ENCODE data around the gene SNTA1. TPM values are rescaled to one million over a fixed set of nuclear protein-coding genes. Genes with fewer than 3 reads are reported as not detected.

Gene SNTA1
- total RNA-seq, 1 donor from 2014 or later = 68.1 TPM

GRCh38 chr20:33477386-33478234, 34.0 kb upstream of the SNTA1 start:
- H3K4me1 Mint-ChIP-seq (ENCODE audit: low read depth) = no peaks in the 10 kb centered on the region
- H3K9me3 Mint-ChIP-seq (ENCODE audit: low read depth) = no peaks in the 10 kb centered on the region
- H3K27me3 Mint-ChIP-seq (ENCODE audit: low read depth) = peaks cover 13% of the 10 kb centered on the region
- TF ChIP-seq, protein P1, sequence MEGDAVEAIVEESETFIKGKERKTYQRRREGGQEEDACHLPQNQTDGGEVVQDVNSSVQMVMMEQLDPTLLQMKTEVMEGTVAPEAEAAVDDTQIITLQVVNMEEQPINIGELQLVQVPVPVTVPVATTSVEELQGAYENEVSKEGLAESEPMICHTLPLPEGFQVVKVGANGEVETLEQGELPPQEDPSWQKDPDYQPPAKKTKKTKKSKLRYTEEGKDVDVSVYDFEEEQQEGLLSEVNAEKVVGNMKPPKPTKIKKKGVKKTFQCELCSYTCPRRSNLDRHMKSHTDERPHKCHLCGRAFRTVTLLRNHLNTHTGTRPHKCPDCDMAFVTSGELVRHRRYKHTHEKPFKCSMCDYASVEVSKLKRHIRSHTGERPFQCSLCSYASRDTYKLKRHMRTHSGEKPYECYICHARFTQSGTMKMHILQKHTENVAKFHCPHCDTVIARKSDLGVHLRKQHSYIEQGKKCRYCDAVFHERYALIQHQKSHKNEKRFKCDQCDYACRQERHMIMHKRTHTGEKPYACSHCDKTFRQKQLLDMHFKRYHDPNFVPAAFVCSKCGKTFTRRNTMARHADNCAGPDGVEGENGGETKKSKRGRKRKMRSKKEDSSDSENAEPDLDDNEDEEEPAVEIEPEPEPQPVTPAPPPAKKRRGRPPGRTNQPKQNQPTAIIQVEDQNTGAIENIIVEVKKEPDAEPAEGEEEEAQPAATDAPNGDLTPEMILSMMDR (IDR thresholded peaks at IDR 0.05) = no peak
- no peak overlapping the region for H3K4me3 Mint-ChIP-seq (ENCODE audit: unreplicated experiment)
- DNase-seq (ENCODE audit: low spot score) = no peak
- H3K36me3 Mint-ChIP-seq (ENCODE audit: low read depth) = no peaks in the 10 kb centered on the region
- H3K27ac Mint-ChIP-seq (ENCODE audit: unreplicated experiment) = no peak overlapping the region

- no peak for DNase-seq (ENCODE audit: low spot score)
- H3K27me3 Mint-ChIP-seq (ENCODE audit: low read depth) = peaks cover 13% of the 10 kb centered on the region
- no peaks in the 10 kb centered on the region for H3K4me1 Mint-ChIP-seq (ENCODE audit: low read depth)
- no peaks in the 10 kb centered on the region for H3K9me3 Mint-ChIP-seq (ENCODE audit: low read depth)
- TF ChIP-seq, protein P1 (IDR thresholded peaks at IDR 0.05) = no peak
- H3K36me3 Mint-ChIP-seq (ENCODE audit: low read depth) = no peaks in the 10 kb centered on the region
- H3K27ac Mint-ChIP-seq (ENCODE audit: unreplicated experiment) = no peak overlapping the region
- H3K4me3 Mint-ChIP-seq (ENCODE audit: unreplicated experiment) = no peak overlapping the region
Observed at GRCh38 chr20:33475381-33476152, 32.0 kb upstream of the SNTA1 start.

GRCh38 chr20:33474963-33475362, 31.4 kb upstream of the SNTA1 start:
- Mint-ChIP-seq H3K36me3 (ENCODE audit: low read depth) (no peaks in the 10 kb centered on the region), H3K27me3 (ENCODE audit: low read depth) (peaks cover 13% of the 10 kb centered on the region), H3K4me3 (ENCODE audit: unreplicated experiment) (no peak overlapping the region), H3K9me3 (ENCODE audit: low read depth) (no peaks in the 10 kb centered on the region), H3K4me1 (ENCODE audit: low read depth) (no peaks in the 10 kb centered on the region), H3K27ac (ENCODE audit: unreplicated experiment) (no peak overlapping the region)
- TF ChIP-seq, protein P1 (IDR thresholded peaks at IDR 0.05) = no peak
- no peak for DNase-seq (ENCODE audit: low spot score)

- Mint-ChIP-seq H3K27ac (ENCODE audit: unreplicated experiment) (no peak overlapping the region), H3K9me3 (ENCODE audit: low read depth) (no peaks in the 10 kb centered on the region), H3K36me3 (ENCODE audit: low read depth) (no peaks in the 10 kb centered on the region), H3K4me1 (ENCODE audit: low read depth) (no peaks in the 10 kb centered on the region), H3K4me3 (ENCODE audit: unreplicated experiment) (no peak overlapping the region), H3K27me3 (ENCODE audit: low read depth) (peaks cover 13% of the 10 kb centered on the region)
- no peak for DNase-seq (ENCODE audit: low spot score)
- TF ChIP-seq, protein P1 (IDR thresholded peaks at IDR 0.05) = no peak
Observed at GRCh38 chr20:33474097-33474873, 30.7 kb upstream of the SNTA1 start.

All from chondrocyte (in vitro differentiated cells).